Suprapubic skin (tissue), 4 donors: ENCODE data around the gene CLIP4.

Experiments
- POLR2A ChIP-seq, 2 donors: fragments of 450-650 bp; IDR thresholded peaks; one replicate each; pipeline ENCODE4 v1.6.1; 2017; ENCODE audit warnings: antibody characterized with exemption in 2 of 2, mild to moderate bottlenecking in 2 of 2, moderate library complexity in 2 of 2
- POLR2AphosphoS5 ChIP-seq, 3 donors: sonication (generic); formaldehyde crosslinking; IDR thresholded peaks; one replicate each; pipeline ENCODE4 v1.6.1; 2017; ENCODE audit warnings: antibody characterized with exemption in 3 of 3
- TF ChIP-seq, protein P1 (sequence below), 2 donors: fragments of 200-600 bp in 1 of 2; fragments of 450-650 bp in 1 of 2; sonication (generic) in 1 of 2; IDR thresholded peaks; one replicate each; pipeline ENCODE4 v1.5.1; 2016 to 2019; ENCODE audit warnings: antibody characterized with exemption in 2 of 2, mild to moderate bottlenecking in 1 of 2, moderate library complexity in 1 of 2

GRCh38 chr2:29218550-29219125, 103.4 kb downstream of the CLIP4 start:
- TF ChIP-seq POLR2A (IDR thresholded peaks at IDR 0.05) (no peak), POLR2AphosphoS5 (IDR thresholded peaks at IDR 0.05) (no peak)
- TF ChIP-seq, protein P1, sequence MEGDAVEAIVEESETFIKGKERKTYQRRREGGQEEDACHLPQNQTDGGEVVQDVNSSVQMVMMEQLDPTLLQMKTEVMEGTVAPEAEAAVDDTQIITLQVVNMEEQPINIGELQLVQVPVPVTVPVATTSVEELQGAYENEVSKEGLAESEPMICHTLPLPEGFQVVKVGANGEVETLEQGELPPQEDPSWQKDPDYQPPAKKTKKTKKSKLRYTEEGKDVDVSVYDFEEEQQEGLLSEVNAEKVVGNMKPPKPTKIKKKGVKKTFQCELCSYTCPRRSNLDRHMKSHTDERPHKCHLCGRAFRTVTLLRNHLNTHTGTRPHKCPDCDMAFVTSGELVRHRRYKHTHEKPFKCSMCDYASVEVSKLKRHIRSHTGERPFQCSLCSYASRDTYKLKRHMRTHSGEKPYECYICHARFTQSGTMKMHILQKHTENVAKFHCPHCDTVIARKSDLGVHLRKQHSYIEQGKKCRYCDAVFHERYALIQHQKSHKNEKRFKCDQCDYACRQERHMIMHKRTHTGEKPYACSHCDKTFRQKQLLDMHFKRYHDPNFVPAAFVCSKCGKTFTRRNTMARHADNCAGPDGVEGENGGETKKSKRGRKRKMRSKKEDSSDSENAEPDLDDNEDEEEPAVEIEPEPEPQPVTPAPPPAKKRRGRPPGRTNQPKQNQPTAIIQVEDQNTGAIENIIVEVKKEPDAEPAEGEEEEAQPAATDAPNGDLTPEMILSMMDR (IDR thresholded peaks at IDR 0.05) = no peak
